H1 (cell line): Measurements from ENCODE around the gene MSL1. TPM values are rescaled to one million over a fixed set of nuclear protein-coding genes. Genes with fewer than 3 reads are reported as not detected.
A peak's percentile ranks its signal among the peaks of the same experiment; 100 is the strongest.

ENCODE experiments used
- CTCF ChIA-PET: fragments of 300-600 bp; sonication (Branson Sonifier 250); formaldehyde crosslinking; loops from one replicate; lab custom pipeline; 2021; ENCODE audit not compliant: partially characterized antibody; lab: Charles Lee
- POLR2A ChIA-PET: fragments of 300-600 bp; sonication (Branson Sonifier 250); formaldehyde crosslinking; loops from one replicate; lab custom pipeline; 2021; ENCODE audit warnings: inconsistent platforms; ENCODE audit not compliant: partially characterized antibody; lab: Charles Lee
- DNase-seq, 2 experiments: peaks; one replicate each; pipeline versions ENCODE4 v3.0.0 to v3.0.0-alpha.2; 2010 to 2022; ENCODE audit warnings: low spot score in 2 of 2, low read depth in 1 of 2, mixed read lengths in 1 of 2
- FAIRE-seq: peaks from 2 replicates; lab custom pipeline; 2011; peaks lifted over from hg19 to GRCh38; lab: Jason Lieb, UNC
- H2AFZ ChIP-seq: 2 replicates; pipeline ENCODE4 v1.8.1; 2012; ENCODE audit warnings: low read length, inconsistent platforms
- H2AK5ac ChIP-seq: 2 replicates; pipeline ENCODE4 v1.6.1; 2013; ENCODE audit warnings: low read depth, low read length
- H2BK120ac ChIP-seq: replicated peaks from 2 replicates; pipeline ENCODE3; 2013; ENCODE audit warnings: low read depth, low read length, inconsistent platforms
- H2BK12ac ChIP-seq: 2 replicates; pipeline ENCODE4 v1.6.1; 2013; ENCODE audit warnings: low read depth, low read length
- H2BK15ac ChIP-seq: 2 replicates; pipeline ENCODE4 v1.6.1; 2013; ENCODE audit warnings: low read length
- H2BK20ac ChIP-seq: 2 replicates; pipeline ENCODE4 v1.6.1; 2013; ENCODE audit warnings: low read length
- H2BK5ac ChIP-seq: 2 replicates; pipeline ENCODE4 v1.6.1; 2013; ENCODE audit warnings: low read depth, low read length
- H3K14ac ChIP-seq: 2 replicates; pipeline ENCODE4 v1.6.1; 2013; ENCODE audit warnings: inconsistent platforms; ENCODE audit not compliant: insufficient read length
- H3K18ac ChIP-seq: 2 replicates; pipeline ENCODE4 v1.6.1; 2013; ENCODE audit warnings: low read length; ENCODE audit errors: extremely low read depth
- H3K23ac ChIP-seq: 2 replicates; pipeline ENCODE4 v1.6.1; 2013; ENCODE audit warnings: inconsistent platforms; ENCODE audit not compliant: insufficient read length
- H3K23me2 ChIP-seq: 2 replicates; pipeline ENCODE4 v1.6.1; 2013; ENCODE audit warnings: low read depth, low read length
- H3K27ac ChIP-seq: 2 replicates; pipeline ENCODE4 v1.6.1; 2011; ENCODE audit warnings: low read depth, low read length, inconsistent platforms
- H3K27me3 ChIP-seq, 4 experiments: replicated peaks in 1 of 4; 1 replicate in 1 of 4; 2 replicates in 3 of 4; pipeline versions ENCODE4 v1.6.1 to v1.8.1; 2011 to 2013; ENCODE audit warnings: low read length in 3 of 4, mild to moderate bottlenecking in 3 of 4, inconsistent platforms in 2 of 4, mixed read lengths in 2 of 4, moderate library complexity in 1 of 4; ENCODE audit not compliant: control insufficient read depth in 3 of 4, insufficient read depth in 3 of 4; ENCODE audit errors: extremely low read depth in 1 of 4
- H3K36me3 ChIP-seq, 4 experiments: 2 replicates each; pipeline versions ENCODE4 v1.6.1 to v1.8.1; 2011 to 2013; ENCODE audit warnings: mild to moderate bottlenecking in 4 of 4, low read length in 3 of 4, moderate library complexity in 2 of 4, control low read depth in 1 of 4, inconsistent platforms in 1 of 4; ENCODE audit not compliant: insufficient read depth in 4 of 4, control insufficient read depth in 2 of 4
- H3K4ac ChIP-seq: replicated peaks from 2 replicates; pipeline ENCODE3; 2013; ENCODE audit warnings: low read length, low read depth, mixed read lengths, inconsistent platforms; ENCODE audit not compliant: insufficient read length
- H3K4me1 ChIP-seq, 4 experiments: replicated peaks in 1 of 4; 1 replicate in 1 of 4; 2 replicates in 3 of 4; pipeline versions ENCODE4 v1.6.1 to v1.8.1; 2011 to 2013; ENCODE audit warnings: low read length in 3 of 4, inconsistent platforms in 2 of 4, mixed read lengths in 1 of 4; ENCODE audit not compliant: insufficient read depth in 4 of 4, control insufficient read depth in 3 of 4
- H3K4me2 ChIP-seq, 2 experiments: 2 replicates each; pipeline versions ENCODE4 v1.6.1 to v1.8.1; 2011 to 2013; ENCODE audit warnings: low read depth in 2 of 2, low read length in 2 of 2, control low read depth in 1 of 2, inconsistent platforms in 1 of 2, mild to moderate bottlenecking in 1 of 2; ENCODE audit not compliant: insufficient read depth in 1 of 2
- H3K4me3 ChIP-seq, 4 experiments: fragments of 200-600, 300-600 bp in 1 of 4; sonication (generic), shearing (Covaris generic), sonication (Bioruptor Twin) in 1 of 4; 2 replicates each; pipeline versions ENCODE4 v1.5.1 to v1.8.1; 2011 to 2016; ENCODE audit warnings: low read length in 4 of 4, low read depth in 3 of 4, control low read depth in 2 of 4, inconsistent platforms in 2 of 4, mild to moderate bottlenecking in 2 of 4, mixed read lengths in 1 of 4, moderate library complexity in 1 of 4; ENCODE audit not compliant: insufficient read depth in 2 of 4; ENCODE audit errors: extremely low read depth in 1 of 4
- H3K56ac ChIP-seq: replicated peaks from 2 replicates; pipeline ENCODE3; 2013; ENCODE audit warnings: low read depth, mild to moderate bottlenecking, mixed read lengths, low read length, inconsistent platforms; ENCODE audit not compliant: insufficient read length
- H3K79me1 ChIP-seq: 2 replicates; pipeline ENCODE4 v1.6.1; 2013; ENCODE audit warnings: low read depth, low read length, control low read depth
- H3K79me2 ChIP-seq, 2 experiments: 2 replicates each; pipeline versions ENCODE4 v1.6.1 to v1.8.1; 2012 to 2013; ENCODE audit warnings: low read length in 2 of 2, mild to moderate bottlenecking in 2 of 2, inconsistent platforms in 1 of 2; ENCODE audit not compliant: insufficient read depth in 2 of 2, control insufficient read depth in 1 of 2
- H3K9ac ChIP-seq, 4 experiments: replicated peaks in 1 of 4; 1 replicate in 1 of 4; 2 replicates in 3 of 4; pipeline versions ENCODE4 v1.6.1 to v1.8.1; 2011 to 2013; ENCODE audit warnings: low read depth in 3 of 4, low read length in 3 of 4, control low read depth in 2 of 4, mild to moderate bottlenecking in 2 of 4, moderate library complexity in 2 of 4, inconsistent platforms in 1 of 4; ENCODE audit errors: extremely low read depth in 1 of 4
- H3K9me3 ChIP-seq, 2 experiments: 2 replicates each; pipeline versions ENCODE4 v1.6.1 to v1.8.1; 2012 to 2013; ENCODE audit warnings: mild to moderate bottlenecking in 2 of 2, moderate library complexity in 2 of 2, control low read depth in 1 of 2, inconsistent platforms in 1 of 2, low read depth in 1 of 2, low read length in 1 of 2, mixed read lengths in 1 of 2; ENCODE audit not compliant: insufficient read depth in 2 of 2
- H4K20me1 ChIP-seq, 2 experiments: replicated peaks in 1 of 2; 2 replicates each; pipeline versions ENCODE3 to v1.8.1; 2011 to 2013; ENCODE audit warnings: inconsistent platforms in 2 of 2, low read length in 2 of 2, mild to moderate bottlenecking in 1 of 2; ENCODE audit not compliant: insufficient read depth in 2 of 2, control insufficient read depth in 1 of 2
- H4K5ac ChIP-seq: 2 replicates; pipeline ENCODE4 v1.6.1; 2013; ENCODE audit warnings: low read length, low read depth, mixed read lengths, inconsistent platforms; ENCODE audit not compliant: insufficient read length
- H4K8ac ChIP-seq: 2 replicates; pipeline ENCODE4 v1.8.0; 2013; ENCODE audit warnings: mild to moderate bottlenecking, moderate library complexity, low read length, inconsistent platforms; ENCODE audit not compliant: insufficient read depth; ENCODE audit errors: extremely low read depth
- H4K91ac ChIP-seq: replicated peaks from 2 replicates; pipeline ENCODE3; 2013; ENCODE audit warnings: low read length, mixed read lengths, inconsistent platforms; ENCODE audit not compliant: insufficient read length
- ASH2L ChIP-seq: fragments of 200-600, 300-600 bp; sonication (generic); IDR thresholded peaks from one replicate; pipeline ENCODE4 v1.7.1; 2017; ENCODE audit warnings: low read length
- BCL11A ChIP-seq, 2 experiments: IDR thresholded peaks; one replicate each; pipeline ENCODE4 v1.6.1; 2011; ENCODE audit warnings: low read depth in 2 of 2, low read length in 2 of 2, mild to moderate bottlenecking in 2 of 2
- CREB1 ChIP-seq: IDR thresholded peaks from 2 replicates; pipeline ENCODE4 v1.6.1; 2012; ENCODE audit warnings: inconsistent platforms
- CTBP2 ChIP-seq: IDR thresholded peaks from 2 replicates; pipeline ENCODE4 v1.7.0; 2011; ENCODE audit warnings: borderline replicate concordance, mild to moderate bottlenecking, moderate library complexity, mixed read lengths, low read length; ENCODE audit not compliant: insufficient read depth, insufficient read length
- GTF2F1 ChIP-seq: IDR thresholded peaks from 2 replicates; pipeline ENCODE4 v1.6.1; 2012; ENCODE audit warnings: low read depth, low read length, improper control_type of control experiment, borderline replicate concordance
- KDM1A ChIP-seq: fragments of 200-600, 300-600 bp; sonication (generic); IDR thresholded peaks from 2 replicates; pipeline ENCODE4 v1.7.1; 2016; ENCODE audit warnings: mild to moderate bottlenecking, low read length, borderline replicate concordance
- SIN3A ChIP-seq, 2 experiments: IDR thresholded peaks in 1 of 2; conservative IDR thresholded peaks in 1 of 2; 2 replicates each; pipeline ENCODE4 v1.6.1; 2011 to 2012; ENCODE audit warnings: low read length in 2 of 2, improper control_type of control experiment in 1 of 2, low read depth in 1 of 2, mild to moderate bottlenecking in 1 of 2
- SP1 ChIP-seq: IDR thresholded peaks from 2 replicates; pipeline ENCODE4 v1.6.1; 2011; ENCODE audit warnings: low read depth, low read length
- SRF ChIP-seq: IDR thresholded peaks from 2 replicates; pipeline ENCODE4 v1.6.1; 2011; ENCODE audit warnings: mild to moderate bottlenecking, low read depth, low read length, moderate library complexity
- TCF12 ChIP-seq: IDR thresholded peaks from 2 replicates; pipeline ENCODE4 v1.6.1; 2011; ENCODE audit warnings: low read depth, mild to moderate bottlenecking, low read length
- ZNF274 ChIP-seq: IDR thresholded peaks from 2 replicates; pipeline ENCODE4 v1.7.0; 2012; ENCODE audit warnings: low read length, borderline replicate concordance; ENCODE audit errors: extremely low read depth
- WGBS, 2 experiments: shearing (Covaris generic) in 1 of 2; methylation state at CpG; one replicate each; pipeline versions ENCODE4 v1.1.6 to v1.1.7; 2013 to 2015; ENCODE audit warnings: low lambda C conversion rate in 2 of 2, mixed read lengths in 2 of 2, inconsistent platforms in 1 of 2, low coverage in 1 of 2, missing lambda C conversion rate in 1 of 2; ENCODE audit not compliant: insufficient replicate concordance in 2 of 2, insufficient coverage in 1 of 2, insufficient read length in 1 of 2; ENCODE audit errors: extremely low coverage in 1 of 2, missing lambda C conversion rate in 1 of 2; 5-methylcytosine and 5-hydroxymethylcytosine counted together
- polyA plus RNA-seq, 7 experiments: library from polyadenylated mRNA; depleted of rRNA in 3 of 7; stranded (reverse) in 5 of 7; unstranded in 2 of 7; fragments of >200 nt in 5 of 7; fragments of 200-250 nt in 2 of 7; gene quantifications; 1 replicate in 5 of 7; 2 replicates in 1 of 7; 4 replicates in 1 of 7; pipeline versions ENCODE4 v1.2.1 to v1.2.3, GENCODE V29; 2011 to 2013; ENCODE audit warnings: missing spikeins in 2 of 7, mixed read lengths in 2 of 7
- total RNA-seq: library from RNA; stranded (reverse); fragmentation: NEBNext Ultra II Directional; extraction: Animal tissue kit (Norgen Biotek cat#: 25700); gene quantifications from 2 replicates; pipeline ENCODE4 v1.2.1, GENCODE V29; 2021

The MSL1 gene
- total and polyA plus RNA-seq, 2 of the 8 experiments (the other 6 are each of a cell fraction or from before 2014, with no cell fraction given) = 24.1 to 66.5 TPM

DNA sequence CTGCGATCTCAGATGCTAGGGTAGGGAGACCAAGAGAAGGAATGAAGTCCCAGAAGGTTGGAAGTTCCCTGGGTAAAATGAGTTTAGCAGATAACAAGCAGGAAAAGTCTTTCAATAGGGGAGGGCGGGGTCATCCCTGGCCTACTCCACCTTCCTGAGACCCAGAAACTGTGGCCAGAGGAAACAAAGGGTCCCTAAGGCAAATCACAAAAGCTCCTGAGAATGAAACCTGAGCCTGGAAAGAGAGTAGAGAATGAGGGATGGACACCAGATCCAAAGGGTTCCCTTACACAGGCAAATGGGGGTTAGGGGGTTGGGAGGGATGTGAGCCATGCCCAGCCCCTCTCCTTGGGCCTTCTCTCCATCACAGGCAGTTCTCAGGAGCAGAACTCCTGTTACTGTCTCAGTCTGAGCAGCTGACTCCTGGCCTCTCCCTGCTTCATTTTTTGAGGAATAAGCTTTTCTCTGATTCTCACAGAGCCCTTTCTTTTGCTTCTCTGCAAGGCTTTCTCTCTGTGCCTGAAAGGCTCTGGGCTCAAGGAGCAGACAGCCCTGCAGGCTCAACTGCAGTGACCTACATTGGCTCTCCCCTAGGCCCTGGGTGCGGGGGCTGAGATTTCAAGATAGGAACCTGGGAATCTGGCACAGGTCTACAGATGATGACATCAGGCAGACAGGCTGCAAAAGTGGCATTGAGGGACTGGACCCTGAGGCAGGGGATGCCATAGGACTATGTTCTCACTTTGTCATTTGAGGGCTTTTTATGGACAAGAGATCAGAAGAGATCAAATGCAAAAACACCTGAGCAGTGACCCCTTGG, 11.5 kb upstream of the MSL1 start:
- peaks cover 39 to 51% (median 43%) of the 10 kb centered on the region in 4 experiments for H3K4me1 ChIP-seq
- TF ChIP-seq ZNF274 (no peak), SIN3A (conservative IDR thresholded peaks at IDR 0.05 in 1 of 2, IDR thresholded peaks at IDR 0.05 in 1 of 2; ENCODE audit: low read depth in 1 of 2, low read length in 2 of 2) (0 out of 4 replicates have a peak, but pooled peaks of 1 of the 2 experiments have one; percentile 41), CREB1 (no peak), BCL11A (IDR thresholded peaks at IDR 0.05; ENCODE audit: low read depth in 2 of 2, low read length in 2 of 2) (no peak), KDM1A (peak; percentile 54; the same call in 1 of the 2 replicates), CTBP2 (no peak), SRF (no peak), ASH2L (no peak), TCF12 (no peak), GTF2F1 (no peak), SP1 (no peak; the same call in 1 of the 2 replicates)

More for the DNA sequence above, 11.5 kb upstream of the MSL1 start:
- no peak overlapping the region for H3K56ac ChIP-seq
- peak overlapping the region; percentile 38 for H4K5ac ChIP-seq
- H3K27me3 ChIP-seq = peaks cover 0 to 26% (median 19%) of the 10 kb centered on the region in 4 experiments; a peak in 6 of 7 replicates
- no peak overlapping the region for H2AFZ ChIP-seq
- H2BK12ac ChIP-seq = peak overlapping the region; percentile 44; the same call in 1 of the 2 replicates
- no peak overlapping the region for H3K14ac ChIP-seq
- peak overlapping the region; percentile 38; the same call in 1 of the 2 replicates for H2BK5ac ChIP-seq
- FAIRE-seq = no peak
- ChIA-PET CTCF (interaction anchor here (0.8 to 8.9 kb wide), 20 partner anchors 7 to 96 kb away, joined by 3 to 135 read pairs (median 30); partner anchors contain the start of genes CSF3, MSL1, NR1D1 and THRA), POLR2A (interaction anchor here (0.8 to 16.7 kb wide), 8 partner anchors 13 to 49 kb away, joined by 3 to 399 read pairs (median 4); partner anchors contain the start of genes CASC3, MSL1 and NR1D1)
- peak overlapping the region; percentile 35 for H2BK15ac ChIP-seq
- no peaks in the 10 kb centered on the region for H3K23me2 ChIP-seq
- H4K91ac ChIP-seq = peak overlapping the region; percentile 6
- H3K4me2 ChIP-seq = peak overlapping the region; percentile 16 to 58; a peak in 3 of 4 replicates
- H3K4me3 ChIP-seq = peak overlapping the region in 2 of 4 experiments; percentile 11 to 25; a peak in 3 of 8 replicates
- H2AK5ac ChIP-seq = no peak overlapping the region
- no peaks in the 10 kb centered on the region for H3K79me2 ChIP-seq
- H4K8ac ChIP-seq = no peak overlapping the region
- H4K20me1 ChIP-seq = no peaks in the 10 kb centered on the region
- no peak overlapping the region for H3K9ac ChIP-seq
- H3K27ac ChIP-seq = peak overlapping the region; percentile 43; the same call in 1 of the 2 replicates
- no peaks in the 10 kb centered on the region for H3K9me3 ChIP-seq
- no peak overlapping the region for H2BK20ac ChIP-seq
- H3K18ac ChIP-seq = peak overlapping the region; percentile 62
- no peak overlapping the region for H3K4ac ChIP-seq
- no peaks in the 10 kb centered on the region for H3K36me3 ChIP-seq
- DNase-seq = no peak
- 73% methylated on average over 3 of the region's 3 CpGs; no CpG with 5 or more reads in 1 of the 2 experiments for WGBS, 2 experiments
- H3K79me1 ChIP-seq = no peaks in the 10 kb centered on the region
- H2BK120ac ChIP-seq = no peak overlapping the region
- H3K23ac ChIP-seq = no peak overlapping the region
